KMS-11 (cell line): ENCODE data around the gene FPR1.

ENCODE experiments used
- H2AFZ ChIP-seq: fragments of 200-600 bp; sonication (generic); 2 replicates; pipeline ENCODE4 v1.6.1; 2016; ENCODE audit warnings: antibody characterized with exemption, mixed run types, low read depth
- H3K27ac ChIP-seq: fragments of 200-600 bp; sonication (generic); 2 replicates; pipeline ENCODE4 v1.6.1; 2016; ENCODE audit warnings: mild to moderate bottlenecking, mixed run types
- H3K27me3 ChIP-seq: fragments of 200-600 bp; sonication (generic); 2 replicates; pipeline ENCODE4 v1.6.1; 2017; ENCODE audit warnings: mild to moderate bottlenecking, low read depth, mixed run types, moderate library complexity; ENCODE audit not compliant: insufficient read depth
- H3K36me3 ChIP-seq: fragments of 200-600 bp; sonication (generic); 2 replicates; pipeline ENCODE4 v1.6.1; 2017; ENCODE audit warnings: mild to moderate bottlenecking, mixed run types; ENCODE audit not compliant: insufficient read depth
- H3K4me1 ChIP-seq: fragments of 200-600 bp; sonication (generic); 2 replicates; pipeline ENCODE4 v1.6.1; 2016; ENCODE audit warnings: mild to moderate bottlenecking, low read depth, mixed run types; ENCODE audit not compliant: poor library complexity, severe bottlenecking
- H3K4me2 ChIP-seq: fragments of 200-600 bp; sonication (generic); 2 replicates; pipeline ENCODE4 v1.7.0; 2016; ENCODE audit warnings: mild to moderate bottlenecking, mixed run types
- H3K4me3 ChIP-seq: fragments of 200-600 bp; sonication (generic); IDR thresholded peaks from 2 replicates; pipeline ENCODE4 v1.6.1; 2017; ENCODE audit warnings: low read depth, low read length, mixed read lengths; ENCODE audit not compliant: insufficient read depth
- H3K79me2 ChIP-seq: fragments of 200-600 bp; sonication (generic); 2 replicates; pipeline ENCODE4 v1.6.1; 2016; ENCODE audit warnings: low read depth, mixed run types; ENCODE audit not compliant: insufficient read depth
- H3K9ac ChIP-seq: fragments of 200-600 bp; sonication (generic); 2 replicates; pipeline ENCODE4 v1.6.1; 2016; ENCODE audit warnings: mild to moderate bottlenecking, mixed run types
- H4K20me1 ChIP-seq: fragments of 200-600 bp; sonication (generic); 2 replicates; pipeline ENCODE4 v1.6.1; 2016; ENCODE audit warnings: mild to moderate bottlenecking, mixed run types; ENCODE audit not compliant: insufficient read depth
- CTCF ChIP-seq: fragments of 200-600 bp; sonication (generic); conservative IDR thresholded peaks from 2 replicates; pipeline ENCODE4 v1.6.1; 2017; ENCODE audit warnings: low read depth, mild to moderate bottlenecking, antibody characterized with exemption, low read length, moderate library complexity, mixed read lengths

The FPR1 gene

GRCh38 chr19:51786646-51787494 lies 35.2 kb upstream of the FPR1 start:
- TF ChIP-seq CTCF, result no peak
- Histone ChIP-seq H3K27me3 (no peaks in the 10 kb centered on the region), H4K20me1 (no peaks in the 10 kb centered on the region), H3K4me3 (no peak overlapping the region), H3K36me3 (no peaks in the 10 kb centered on the region), H3K4me2 (no peak overlapping the region), H2AFZ (no peak overlapping the region), H3K9ac (no peak overlapping the region), H3K79me2 (no peaks in the 10 kb centered on the region), H3K27ac (no peak overlapping the region), H3K4me1 (no peaks in the 10 kb centered on the region)

DNA sequence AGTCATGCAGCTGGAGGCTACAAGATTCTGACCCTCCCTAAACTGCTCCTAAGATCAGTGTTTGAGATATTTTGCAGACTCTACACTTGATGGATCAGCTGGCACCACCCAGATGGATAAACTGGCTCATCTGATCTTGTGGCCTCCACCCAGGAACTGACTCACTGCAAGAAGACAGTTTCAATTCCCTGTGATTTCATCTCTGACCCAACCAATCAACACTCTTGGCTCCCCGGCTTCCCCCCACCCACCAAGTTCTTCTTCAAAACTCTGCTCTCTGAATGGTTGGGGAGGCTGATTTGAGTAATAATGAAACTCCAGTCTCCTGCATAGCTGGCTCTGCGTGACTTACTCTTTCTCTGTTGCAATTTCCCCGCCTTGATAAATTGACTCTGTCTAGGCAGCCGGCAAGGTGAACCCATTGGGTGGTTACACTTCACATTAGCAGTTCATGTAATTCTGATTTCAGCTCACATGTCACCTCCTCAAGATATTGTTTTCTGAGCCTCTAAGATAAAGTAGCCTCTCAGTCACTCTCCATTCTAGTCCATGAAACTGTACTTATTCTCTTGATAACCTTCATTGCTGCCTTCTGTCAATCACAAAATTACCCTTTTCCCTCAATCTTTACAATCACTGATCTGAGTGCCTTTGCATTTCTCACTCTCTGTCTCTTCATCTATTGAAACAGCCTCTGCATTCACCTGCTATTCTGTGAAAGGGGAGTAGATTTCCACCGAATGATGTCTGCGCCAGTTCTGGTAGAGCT lies 33.4 kb upstream of the FPR1 start:
- H3K4me2 ChIP-seq, result no peak overlapping the region
- no peaks in the 10 kb centered on the region for H3K27me3 ChIP-seq
- no peak overlapping the region for H3K9ac ChIP-seq
- H3K4me3 ChIP-seq, result no peak overlapping the region
- H3K4me1 ChIP-seq, result no peaks in the 10 kb centered on the region
- H2AFZ ChIP-seq, result no peak overlapping the region
- H4K20me1 ChIP-seq, result no peaks in the 10 kb centered on the region
- no peak for TF ChIP-seq CTCF
- no peak overlapping the region for H3K27ac ChIP-seq
- no peaks in the 10 kb centered on the region for H3K79me2 ChIP-seq
- no peaks in the 10 kb centered on the region for H3K36me3 ChIP-seq

DNA sequence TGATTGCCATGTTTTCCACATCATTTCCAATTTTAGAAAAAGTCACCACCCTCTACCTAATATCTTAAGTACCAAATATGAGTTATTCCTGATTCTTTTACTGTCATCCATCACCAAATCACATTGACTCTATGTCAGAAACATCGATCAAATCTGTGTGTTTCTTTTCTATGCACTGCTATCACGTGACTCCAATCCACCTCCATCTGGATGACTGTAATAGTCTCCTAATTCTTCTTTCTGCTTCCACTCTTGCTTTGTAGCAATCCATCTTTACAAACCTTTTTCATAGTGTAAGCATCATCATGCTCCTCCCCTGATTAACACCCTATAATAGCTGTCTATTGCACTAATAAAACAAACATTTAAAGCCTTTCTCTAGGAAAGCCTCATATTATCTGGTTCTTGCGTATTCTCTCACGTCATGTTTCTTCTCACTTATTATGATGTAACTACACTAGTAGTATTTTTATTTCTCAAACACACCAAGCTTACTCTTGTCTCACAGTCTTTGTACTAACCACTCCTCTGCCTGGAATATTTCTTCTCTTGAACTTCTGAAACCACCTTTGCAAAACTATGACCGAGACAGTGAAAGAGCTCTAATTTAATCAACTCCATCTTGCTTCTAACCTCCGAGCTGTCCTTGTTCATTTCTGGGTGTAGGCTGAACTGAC lies 32.6 kb upstream of the FPR1 start:
- H3K9ac ChIP-seq, result no peak overlapping the region
- no peak overlapping the region for H3K4me2 ChIP-seq
- no peak overlapping the region for H3K27ac ChIP-seq
- TF ChIP-seq CTCF, result no peak
- H3K36me3 ChIP-seq, result no peaks in the 10 kb centered on the region
- no peaks in the 10 kb centered on the region for H4K20me1 ChIP-seq
- H3K79me2 ChIP-seq, result no peaks in the 10 kb centered on the region
- no peak overlapping the region for H2AFZ ChIP-seq
- H3K4me1 ChIP-seq, result no peaks in the 10 kb centered on the region
- H3K27me3 ChIP-seq, result no peaks in the 10 kb centered on the region
- H3K4me3 ChIP-seq, result no peak overlapping the region

DNA sequence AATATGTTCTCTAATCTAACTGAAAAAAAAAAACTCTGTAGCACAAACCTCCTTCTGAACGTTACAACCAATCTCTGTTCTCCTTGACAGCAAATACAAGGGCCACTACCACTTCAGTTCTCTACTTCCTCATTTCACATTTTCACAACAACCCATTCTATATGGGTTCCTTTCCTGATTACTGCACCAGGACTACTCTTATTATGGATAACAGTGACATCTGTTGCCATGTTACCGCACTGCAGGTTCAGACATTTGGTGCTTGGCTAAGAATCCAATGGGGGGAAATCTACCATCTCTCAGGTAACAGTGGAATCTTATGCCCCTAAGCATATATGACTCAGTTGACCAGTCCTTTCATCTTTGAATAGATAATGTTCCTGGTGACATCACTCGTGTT lies 31.7 kb upstream of the FPR1 start:
- H3K27me3 ChIP-seq, result no peaks in the 10 kb centered on the region
- H4K20me1 ChIP-seq, result no peaks in the 10 kb centered on the region
- H2AFZ ChIP-seq, result no peak overlapping the region
- H3K27ac ChIP-seq, result no peak overlapping the region
- no peak for TF ChIP-seq CTCF
- no peak overlapping the region for H3K9ac ChIP-seq
- H3K4me1 ChIP-seq, result no peaks in the 10 kb centered on the region
- no peak overlapping the region for H3K4me3 ChIP-seq
- H3K36me3 ChIP-seq, result no peaks in the 10 kb centered on the region
- no peaks in the 10 kb centered on the region for H3K79me2 ChIP-seq
- H3K4me2 ChIP-seq, result no peak overlapping the region
